Fibroblast of the aortic adventitia (primary cell): ENCODE results near the gene DLX3. TPM values are rescaled to one million over a fixed set of nuclear protein-coding genes. Genes with fewer than 3 reads are reported as not detected.
A peak's percentile ranks its signal among the peaks of the same experiment; 100 is the strongest.

Source experiments
- DNase-seq: peaks from one replicate; pipeline ENCODE4 v3.0.0-alpha.2; 2010; ENCODE audit warnings: low read depth
- H3K4me3 ChIP-seq: 2 replicates; pipeline ENCODE4 v1.5.1; 2011; ENCODE audit warnings: low read depth, mild to moderate bottlenecking, control low read depth, low read length, moderate library complexity
- CTCF ChIP-seq: IDR thresholded peaks from 2 replicates; pipeline ENCODE4 v1.5.1; 2011; ENCODE audit warnings: mild to moderate bottlenecking, low read length, control low read depth, inconsistent platforms; ENCODE audit not compliant: insufficient read depth
- total RNA-seq: library from RNA; depleted of rRNA; stranded (reverse); fragments of >200 nt; gene quantifications from 2 replicates; pipeline ENCODE4 v1.2.3, GENCODE V29; 2012; ENCODE audit warnings: low replicate concordance

DLX3 gene
- total RNA-seq, 1 donor: not detected

GRCh38 chr17:49969134-49969759, 25.8 kb downstream of the DLX3 start, which contains the start of gene DLX4:
Gene DLX4, plus strand, starts transcription at chr17:49969190. Its CDS starts 279 bp downstream, at chr17:49969469.
- DNase-seq: no peak
- peak within 1 kb of the TSS; percentile 44 for H3K4me3 ChIP-seq
- TF ChIP-seq CTCF: no peak

GRCh38 chr17:49968405-49969133, 26.5 kb downstream of the DLX3 start:
- peak; percentile 57 for DNase-seq
- H3K4me3 ChIP-seq: peak overlapping the region; percentile 44
- no peak for TF ChIP-seq CTCF

- TF ChIP-seq CTCF: no peak
- DNase-seq: no peak
- H3K4me3 ChIP-seq: peak overlapping the region; percentile 44
Measured at GRCh38 chr17:49967621-49968404, 27.2 kb downstream of the DLX3 start.

DNA sequence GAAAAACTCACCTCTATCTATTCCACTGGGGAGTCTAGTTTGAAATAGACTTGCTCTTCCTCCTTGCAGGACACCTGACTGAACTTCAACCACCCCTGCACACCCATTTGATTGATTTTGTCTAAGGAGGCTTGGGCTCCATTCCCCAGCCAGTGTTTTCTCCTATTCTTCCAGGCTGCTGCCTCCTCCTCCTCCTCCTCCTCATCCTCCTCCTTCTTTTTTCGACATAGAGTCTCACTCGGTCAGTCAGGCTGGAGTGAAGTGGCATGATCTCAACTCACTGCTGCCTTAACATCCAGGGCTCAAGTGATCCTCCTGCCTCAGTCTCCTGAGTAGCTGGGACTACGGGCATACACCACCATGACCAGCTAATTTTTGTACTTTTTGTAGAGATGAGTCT, 27.8 kb downstream of the DLX3 start:
- H3K4me3 ChIP-seq: no peak overlapping the region
- DNase-seq: no peak
- TF ChIP-seq CTCF: no peak

DNA sequence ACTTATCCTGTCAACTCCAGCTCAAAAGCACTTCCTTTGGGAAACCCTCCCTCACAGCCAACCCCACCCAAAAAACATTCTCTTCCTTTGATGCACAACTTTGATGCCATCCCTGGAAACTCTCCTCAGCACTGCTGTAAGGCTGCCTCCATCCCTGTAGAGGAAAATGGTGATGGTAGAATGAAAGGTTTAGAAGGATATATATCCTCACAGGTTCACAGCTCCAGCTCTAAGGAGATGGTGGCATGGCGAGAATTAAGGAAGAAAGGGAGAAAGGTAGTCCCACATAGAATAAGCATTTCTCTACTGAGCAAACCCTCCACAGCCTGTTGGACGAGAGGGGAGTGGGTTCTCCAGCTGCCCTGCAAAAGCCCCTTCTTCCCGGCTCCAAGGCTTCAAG, 28.3 kb downstream of the DLX3 start:
- TF ChIP-seq CTCF: no peak
- H3K4me3 ChIP-seq: no peak overlapping the region
- no peak for DNase-seq

- DNase-seq: no peak
- no peak overlapping the region for H3K4me3 ChIP-seq
- TF ChIP-seq CTCF: no peak
Measured at GRCh38 chr17:49965524-49965909, 29.5 kb downstream of the DLX3 start.
